Mammary epithelial cell (primary cell): ENCODE results near the gene CACNA1E.
A peak's percentile ranks its signal among the peaks of the same experiment; 100 is the strongest.

Source experiments
- EZH2 ChIP-seq: IDR thresholded peaks from 2 replicates; pipeline ENCODE4 v1.6.1; 2012; ENCODE audit warnings: low read length, inconsistent platforms, borderline replicate concordance
- TF ChIP-seq, protein P1 (sequence below), 2 donors: IDR thresholded peaks in 1 of 2; conservative IDR thresholded peaks in 1 of 2; 2 replicates each; pipeline ENCODE4 v1.5.1; 2011 to 2012; ENCODE audit warnings: inconsistent platforms in 2 of 2, low read length in 2 of 2, mild to moderate bottlenecking in 2 of 2, control low read depth in 1 of 2, low read depth in 1 of 2; ENCODE audit not compliant: insufficient read depth in 1 of 2; ENCODE audit errors: extremely low read depth in 1 of 2

DNA sequence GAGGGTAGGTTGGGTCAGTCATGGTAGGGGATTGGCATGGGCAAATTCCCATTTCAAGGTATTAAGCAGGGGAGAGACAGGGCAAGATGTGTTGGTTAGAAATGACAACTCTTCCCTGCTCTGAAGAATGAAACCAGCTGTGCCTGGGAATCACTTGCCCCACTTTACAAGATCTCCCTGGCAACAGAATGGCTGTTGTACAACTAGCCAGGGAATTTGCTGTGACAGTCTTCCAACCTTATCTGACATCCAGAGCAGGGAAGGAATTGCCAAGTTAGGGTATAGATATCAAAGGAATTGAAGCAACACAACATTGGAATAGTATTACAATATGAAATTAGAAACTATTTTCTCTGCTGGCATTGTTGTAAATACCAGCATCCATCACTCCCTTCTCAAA lies 154.7 kb downstream of the CACNA1E start:
- peak; percentile 2 for TF ChIP-seq EZH2
- TF ChIP-seq, protein P1, sequence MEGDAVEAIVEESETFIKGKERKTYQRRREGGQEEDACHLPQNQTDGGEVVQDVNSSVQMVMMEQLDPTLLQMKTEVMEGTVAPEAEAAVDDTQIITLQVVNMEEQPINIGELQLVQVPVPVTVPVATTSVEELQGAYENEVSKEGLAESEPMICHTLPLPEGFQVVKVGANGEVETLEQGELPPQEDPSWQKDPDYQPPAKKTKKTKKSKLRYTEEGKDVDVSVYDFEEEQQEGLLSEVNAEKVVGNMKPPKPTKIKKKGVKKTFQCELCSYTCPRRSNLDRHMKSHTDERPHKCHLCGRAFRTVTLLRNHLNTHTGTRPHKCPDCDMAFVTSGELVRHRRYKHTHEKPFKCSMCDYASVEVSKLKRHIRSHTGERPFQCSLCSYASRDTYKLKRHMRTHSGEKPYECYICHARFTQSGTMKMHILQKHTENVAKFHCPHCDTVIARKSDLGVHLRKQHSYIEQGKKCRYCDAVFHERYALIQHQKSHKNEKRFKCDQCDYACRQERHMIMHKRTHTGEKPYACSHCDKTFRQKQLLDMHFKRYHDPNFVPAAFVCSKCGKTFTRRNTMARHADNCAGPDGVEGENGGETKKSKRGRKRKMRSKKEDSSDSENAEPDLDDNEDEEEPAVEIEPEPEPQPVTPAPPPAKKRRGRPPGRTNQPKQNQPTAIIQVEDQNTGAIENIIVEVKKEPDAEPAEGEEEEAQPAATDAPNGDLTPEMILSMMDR (conservative IDR thresholded peaks at IDR 0.05 in 1 of 2, IDR thresholded peaks at IDR 0.05 in 1 of 2; ENCODE audit: extremely low read depth in 1 of 2, insufficient read depth in 1 of 2, low read depth in 1 of 2, low read length in 2 of 2): no peak
